HG02840 (cell line): ENCODE data around the gene HES4.
"Not testable (repeated sequence)": the region's sequence is repeated elsewhere in the genome, so short reads cannot be mapped to it uniquely, and the experiment has no call there.

Experiments
- ATAC-seq: cut with Tn5 transposase; IDR thresholded peaks from one replicate; pipeline ENCODE4 v1.9.1; 2021; ENCODE audit warnings: mild to moderate bottlenecking, moderate library complexity, moderate number of reproducible peaks; ENCODE audit not compliant: unreplicated experiment, low FRiP score

Gene HES4

DNA sequence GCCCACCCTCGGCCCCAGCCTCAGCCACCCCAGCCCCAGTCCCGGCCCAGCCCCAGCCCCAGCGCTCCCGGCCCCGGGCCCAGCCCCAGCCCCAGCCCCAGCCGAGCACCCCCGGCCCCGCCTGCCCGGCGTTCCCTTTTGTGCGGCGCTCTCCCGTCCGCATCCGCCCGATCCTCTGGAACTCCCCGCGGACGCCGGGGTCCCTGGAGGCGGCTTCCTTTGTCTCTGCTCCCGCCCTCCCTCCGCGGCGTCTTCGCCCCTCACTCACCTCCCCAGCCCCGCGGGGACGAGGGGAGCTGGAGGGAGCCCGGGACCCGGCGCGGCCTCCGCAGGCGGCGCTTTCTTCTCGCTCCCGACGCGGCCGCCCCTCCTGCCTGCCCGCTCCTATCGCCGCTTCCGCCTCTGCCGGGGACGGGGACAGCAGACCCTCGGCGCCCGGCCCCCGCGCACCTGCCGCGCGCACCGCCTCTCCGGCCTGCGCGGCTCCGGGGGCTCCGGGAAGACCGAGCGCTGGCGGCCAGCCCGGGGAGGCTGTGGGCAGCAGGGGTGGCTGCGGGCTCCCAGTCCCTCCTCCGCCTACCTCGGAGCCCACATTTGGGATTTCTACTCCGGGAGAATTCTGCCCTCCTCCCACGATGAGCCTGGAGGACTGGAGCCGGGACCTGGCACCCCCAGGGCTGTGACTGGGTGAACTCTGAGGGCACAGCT, 34.0 kb upstream of the HES4 start:
- no peak for ATAC-seq

DNA sequence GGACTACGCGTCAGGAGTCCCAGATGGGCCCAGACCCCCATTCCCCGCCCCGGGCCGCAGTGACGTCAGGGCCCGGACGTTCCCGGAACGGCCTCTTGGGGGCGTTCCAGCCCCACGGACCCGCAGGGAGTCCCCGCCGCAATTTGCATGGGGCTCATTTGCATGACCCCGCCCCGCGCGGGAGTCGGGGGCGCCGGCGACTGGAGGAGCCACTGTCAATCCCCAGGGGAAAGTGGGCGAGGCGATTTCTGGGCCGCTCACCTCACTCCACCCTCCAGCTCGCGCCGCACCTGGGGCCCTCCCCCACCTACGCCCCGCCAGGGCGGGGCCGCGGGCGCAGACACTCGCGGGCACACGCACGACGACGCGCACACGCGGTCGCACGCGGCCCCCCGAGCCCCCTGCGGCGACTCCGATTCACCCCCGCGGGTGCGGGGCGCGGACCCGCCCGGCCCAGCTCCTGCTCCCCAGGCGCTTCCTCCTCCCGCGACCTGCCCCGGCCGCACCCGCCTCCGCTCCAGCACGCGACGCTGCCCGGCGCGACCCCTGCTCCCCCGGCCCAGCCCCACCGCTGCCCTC, 33.2 kb upstream of the HES4 start:
- peak; percentile 81 for ATAC-seq

DNA sequence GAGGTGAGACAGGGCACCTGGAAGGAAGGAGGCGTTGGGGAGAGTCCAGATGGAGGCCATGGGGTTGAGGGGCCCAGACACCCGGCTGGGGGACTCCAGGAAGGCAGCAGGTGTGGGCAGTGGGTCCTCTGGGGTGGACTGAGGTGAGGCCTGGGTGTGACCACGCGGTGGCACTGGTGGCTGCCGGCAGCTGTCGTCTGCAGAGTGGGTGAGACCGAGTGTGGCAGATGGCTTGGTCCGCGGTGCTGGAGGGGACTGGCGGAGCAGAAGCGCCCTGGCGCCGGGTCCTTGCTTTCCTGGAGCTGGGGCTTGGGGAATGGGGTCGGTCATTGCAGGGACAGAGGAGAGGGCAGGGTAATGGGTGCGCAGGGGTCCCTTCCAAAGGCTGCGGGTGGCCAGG, 32.5 kb upstream of the HES4 start:
- no peak for ATAC-seq

DNA sequence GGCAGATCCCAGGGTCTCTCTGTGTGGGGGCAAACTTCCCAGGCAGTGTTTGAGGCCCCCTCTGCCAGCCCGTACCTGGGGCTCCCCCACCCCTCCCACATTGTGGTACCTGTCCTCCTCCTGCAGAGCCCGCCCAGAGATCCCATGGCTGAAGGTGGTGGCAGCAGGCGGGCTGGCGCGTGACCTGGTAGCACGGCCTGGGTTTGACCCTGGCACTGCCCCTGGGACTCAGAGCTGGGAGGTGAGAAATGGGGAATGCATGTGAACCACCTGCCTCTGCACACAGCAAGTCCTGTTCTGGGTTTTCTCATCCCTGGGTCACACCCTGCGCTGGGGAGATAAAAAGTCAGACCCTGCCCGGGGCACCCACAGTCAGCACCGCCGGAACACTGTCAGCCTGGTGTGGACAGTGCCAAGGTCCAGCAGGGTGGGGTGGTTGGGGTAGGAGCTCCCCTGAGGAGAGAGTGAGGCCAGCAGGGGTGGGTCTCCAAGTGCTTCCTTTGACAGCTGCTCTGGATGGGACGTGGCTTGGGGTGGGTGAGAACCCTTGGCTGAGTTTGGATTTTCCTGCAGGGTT, 31.9 kb upstream of the HES4 start:
- no peak for ATAC-seq

DNA sequence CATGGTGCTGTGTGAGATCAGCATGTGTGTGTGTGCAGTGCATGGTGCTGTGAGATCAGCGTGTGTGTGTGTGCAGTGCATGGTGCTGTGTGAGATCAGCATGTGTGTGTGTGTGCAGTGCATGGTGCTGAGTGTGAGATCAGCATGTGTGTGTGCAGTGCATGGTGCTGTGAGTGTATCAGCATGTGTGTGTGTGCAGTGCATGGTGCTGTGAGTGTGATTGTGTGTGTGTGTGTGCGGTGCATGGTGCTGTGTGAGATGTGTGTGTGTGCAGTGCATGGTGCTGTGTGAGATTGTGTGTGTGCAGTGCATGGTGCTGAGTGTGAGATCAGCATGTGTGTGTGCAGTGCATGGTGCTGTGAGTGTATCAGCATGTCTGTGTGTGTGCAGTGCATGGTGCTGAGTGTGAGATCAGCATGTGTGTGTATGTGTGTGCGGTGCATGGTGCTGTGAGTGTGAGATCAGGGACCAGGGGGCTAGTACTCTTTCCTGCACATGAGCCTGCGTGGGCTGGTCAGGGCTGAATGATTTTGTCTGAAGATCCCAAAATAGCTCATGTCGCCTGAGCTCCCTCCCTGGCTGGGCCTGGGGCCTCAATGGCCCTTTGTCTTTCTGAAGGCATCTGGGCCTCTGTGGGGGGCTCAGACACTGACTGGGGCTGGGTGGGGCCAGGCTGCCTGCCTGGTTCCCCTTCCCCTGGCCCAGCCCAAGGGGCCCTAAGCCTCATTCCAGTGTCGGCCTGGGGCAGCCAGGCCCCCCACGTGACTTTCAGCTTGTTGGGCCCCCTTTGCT, 31.2 kb upstream of the HES4 start:
- ATAC-seq = not testable (repeated sequence)

DNA sequence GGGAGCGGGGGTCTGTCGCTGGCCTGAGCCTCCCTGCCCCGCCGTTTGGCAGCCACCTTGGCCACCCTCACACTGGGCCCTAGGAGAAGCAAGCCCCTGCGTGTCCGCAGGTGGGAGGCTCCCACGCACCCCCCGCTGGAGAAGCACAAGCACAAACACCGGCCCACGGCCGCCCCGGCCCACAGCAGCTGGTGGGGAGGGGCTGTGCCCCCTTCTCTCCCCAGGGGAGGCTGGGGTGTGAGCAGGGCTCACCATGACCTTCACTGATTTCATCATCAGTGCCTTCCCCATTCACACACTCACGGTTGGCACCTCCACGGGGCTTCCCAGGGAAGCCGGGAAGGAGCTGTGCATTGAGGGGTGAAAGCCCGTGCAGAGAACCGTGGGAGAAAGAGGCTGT, 27.9 kb upstream of the HES4 start:
- no peak for ATAC-seq

DNA sequence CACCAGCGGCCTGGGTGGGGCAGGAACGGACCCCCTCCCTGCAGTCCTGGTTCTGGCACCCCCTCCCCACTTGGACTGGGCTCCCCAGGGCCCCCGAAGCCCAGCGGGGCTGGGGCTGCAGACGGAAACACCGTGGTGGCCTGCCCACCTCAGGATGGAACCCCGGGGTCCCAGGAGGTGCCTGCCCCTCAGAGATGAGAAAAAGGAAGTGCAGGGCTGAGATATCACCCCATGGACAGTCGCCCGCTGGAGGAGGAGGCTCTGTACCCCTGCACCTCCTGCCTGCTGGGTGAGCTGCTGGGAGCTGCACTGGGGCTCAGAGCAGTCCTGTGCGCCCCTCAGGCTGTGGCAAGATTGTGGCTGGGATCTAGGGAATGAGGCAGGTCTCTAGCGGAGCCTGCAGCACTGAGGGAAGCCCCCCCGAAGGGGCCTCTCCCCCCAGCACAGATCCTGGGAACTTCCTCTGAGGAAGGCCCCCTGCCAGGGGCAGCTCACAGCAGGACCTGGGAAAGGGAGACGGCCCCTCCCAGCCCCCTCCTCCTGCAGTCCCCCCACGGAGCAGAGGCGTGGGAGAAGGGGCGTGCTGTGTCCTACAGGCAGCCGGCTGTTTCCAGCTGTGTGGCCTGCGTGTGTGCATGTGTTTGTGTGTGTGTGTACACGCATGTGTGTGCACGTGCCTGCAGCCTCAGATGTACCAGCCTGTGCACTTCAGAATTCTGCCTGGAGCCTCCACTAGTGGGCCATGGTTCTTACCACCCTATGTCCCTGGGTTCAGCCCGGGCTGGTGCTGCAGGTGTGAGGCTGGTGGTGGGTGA, 26.9 kb upstream of the HES4 start:
- ATAC-seq = no peak

DNA sequence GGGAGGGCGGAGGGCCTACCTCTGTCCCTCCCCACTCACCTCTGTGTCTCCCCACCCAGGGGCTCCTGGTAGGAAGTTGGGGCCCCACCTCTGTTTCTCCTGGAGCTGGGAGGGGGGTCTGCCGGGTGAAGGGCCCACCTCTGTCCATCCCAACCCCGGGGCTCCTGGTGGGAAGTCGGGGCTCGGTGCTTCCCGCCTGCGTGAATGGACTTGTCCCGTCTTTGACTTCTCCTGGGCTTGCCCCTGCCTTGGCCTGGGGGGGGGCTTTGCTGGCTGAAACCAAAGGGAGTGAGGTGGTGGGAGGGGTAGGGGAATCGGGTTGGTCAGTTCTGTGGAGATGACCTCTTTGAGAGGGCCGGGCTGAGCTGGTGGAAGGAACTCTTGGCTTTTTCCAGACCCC, 25.8 kb upstream of the HES4 start:
- no peak for ATAC-seq

DNA sequence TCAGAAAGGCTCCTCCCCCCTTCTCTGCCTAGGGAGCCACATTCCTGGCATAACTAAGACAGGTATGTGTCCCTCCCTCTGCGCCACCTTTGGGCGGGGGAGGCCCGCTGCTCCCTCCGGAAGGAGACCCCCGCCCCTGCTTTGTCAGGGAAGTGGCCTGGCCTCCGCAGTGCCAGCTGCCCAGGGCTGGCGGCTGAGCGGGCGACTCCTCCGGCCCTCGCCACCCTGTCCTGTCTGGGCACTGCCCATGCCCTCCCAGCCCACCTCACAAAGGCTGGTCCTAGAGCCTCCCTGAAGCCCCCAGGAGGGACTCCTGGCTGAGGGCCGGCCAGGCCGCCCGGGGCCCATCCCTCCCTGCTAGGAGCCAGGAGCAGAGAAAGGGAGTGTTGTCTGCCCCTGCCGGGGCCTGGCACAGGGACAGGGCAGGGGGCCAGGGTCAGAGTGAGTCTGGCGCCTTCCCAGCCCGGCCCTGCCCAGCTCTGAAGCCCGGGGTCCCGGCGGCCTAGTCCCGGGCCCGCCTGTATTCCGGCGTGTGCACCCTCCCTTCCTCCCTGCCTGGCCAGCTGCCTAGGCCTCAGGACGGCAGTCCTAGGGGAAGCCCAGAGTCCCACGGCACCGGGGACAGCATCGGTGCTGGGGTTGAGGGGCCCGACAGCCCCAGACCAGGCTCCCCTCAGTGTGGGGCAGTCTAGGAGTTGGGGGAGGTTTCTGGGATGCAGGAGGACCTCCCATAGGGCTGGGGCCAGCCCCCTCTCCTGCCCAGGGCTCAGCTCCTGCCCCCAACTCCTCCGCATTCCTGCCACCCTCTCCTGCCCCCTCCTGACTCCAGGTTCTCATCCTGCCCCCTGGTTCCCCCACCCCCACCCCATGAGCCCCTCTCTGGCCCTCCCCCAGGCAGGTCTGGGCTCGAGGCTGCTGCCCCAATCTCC, 25.1 kb upstream of the HES4 start:
- no peak for ATAC-seq

DNA sequence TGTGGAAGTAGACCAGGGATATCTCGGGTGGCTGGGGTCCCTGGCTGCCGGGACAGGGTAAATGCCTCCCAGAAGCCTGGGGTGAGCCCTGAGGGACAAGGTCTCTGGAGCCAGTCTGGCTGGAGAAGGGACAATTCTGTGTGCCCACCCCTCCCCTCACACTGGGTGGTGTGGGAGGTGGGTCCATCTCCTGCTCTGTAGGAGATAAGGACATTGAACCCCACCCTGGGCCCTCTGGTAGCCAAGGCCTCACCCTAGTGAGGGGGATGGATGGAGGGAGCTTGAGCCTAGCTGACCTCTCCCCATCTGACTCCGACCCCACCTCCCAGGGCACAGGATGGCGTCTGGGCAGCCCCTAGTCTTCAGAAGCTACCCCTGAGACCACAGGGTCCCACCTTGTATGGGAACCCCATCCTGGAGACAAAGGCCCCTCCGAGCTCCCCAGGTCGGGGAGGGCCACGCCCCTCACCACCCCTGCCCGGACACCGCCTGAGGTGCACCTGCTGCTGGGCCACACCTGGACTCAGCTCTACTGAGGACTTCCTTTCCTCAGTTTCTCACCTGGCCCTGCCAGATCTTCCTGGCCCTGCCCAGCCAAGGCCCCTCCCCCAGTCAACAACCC, 24.4 kb upstream of the HES4 start:
- ATAC-seq = no peak

DNA sequence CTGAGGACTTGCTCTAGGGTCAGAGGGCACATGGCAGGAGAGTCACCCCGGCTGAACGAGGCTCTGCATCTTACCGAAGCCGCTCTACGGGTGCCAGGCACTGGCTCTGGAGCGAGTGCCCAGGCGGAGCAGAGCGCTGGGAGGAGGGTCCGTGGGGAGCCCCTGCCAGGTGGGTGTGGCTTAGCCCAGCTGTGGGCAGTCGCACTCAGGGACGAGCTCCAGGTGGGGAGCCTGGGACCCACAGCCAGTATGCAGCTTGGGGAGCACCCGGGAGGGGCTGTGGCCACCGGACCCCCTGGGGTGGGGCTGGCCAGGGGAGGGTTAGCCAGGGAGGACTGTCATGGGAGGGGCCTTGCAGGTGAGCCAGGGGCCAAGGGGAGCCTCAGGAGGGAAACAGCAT, 23.8 kb upstream of the HES4 start:
- no peak for ATAC-seq

DNA sequence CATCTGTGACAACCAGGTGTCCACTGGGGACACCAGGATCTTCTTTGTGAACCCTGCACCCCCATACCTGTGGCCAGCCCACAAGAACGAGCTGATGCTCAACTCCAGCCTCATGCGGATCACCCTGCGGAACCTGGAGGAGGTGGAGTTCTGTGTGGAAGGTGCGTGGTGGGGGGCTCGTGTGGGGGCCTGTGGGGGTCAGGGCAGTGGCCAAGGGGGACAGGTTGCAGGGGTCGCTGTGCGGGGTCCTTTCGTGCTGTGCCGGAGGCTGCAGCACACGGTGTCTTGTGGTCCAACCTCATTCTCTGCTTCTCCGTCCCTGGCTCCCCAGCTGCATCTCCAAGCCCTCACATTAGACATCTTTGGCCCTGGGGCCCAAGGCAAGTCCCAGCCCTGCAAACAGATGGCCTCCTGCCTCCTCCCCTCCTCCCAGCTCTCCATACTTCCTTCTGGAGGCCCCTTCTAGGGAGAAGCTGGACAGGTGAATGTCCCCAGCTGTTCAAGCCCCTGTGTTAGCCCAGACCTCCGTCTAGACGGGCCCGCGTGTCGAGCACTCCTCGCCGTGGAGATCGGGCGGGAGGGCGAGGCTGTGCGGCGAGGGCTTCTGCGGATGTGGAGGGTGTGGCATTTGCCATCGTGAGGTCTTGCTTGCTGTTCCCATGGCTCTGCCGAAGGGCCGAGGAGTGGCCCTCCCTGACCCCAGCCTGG, 22.6 kb upstream of the HES4 start:
- ATAC-seq = no peak

DNA sequence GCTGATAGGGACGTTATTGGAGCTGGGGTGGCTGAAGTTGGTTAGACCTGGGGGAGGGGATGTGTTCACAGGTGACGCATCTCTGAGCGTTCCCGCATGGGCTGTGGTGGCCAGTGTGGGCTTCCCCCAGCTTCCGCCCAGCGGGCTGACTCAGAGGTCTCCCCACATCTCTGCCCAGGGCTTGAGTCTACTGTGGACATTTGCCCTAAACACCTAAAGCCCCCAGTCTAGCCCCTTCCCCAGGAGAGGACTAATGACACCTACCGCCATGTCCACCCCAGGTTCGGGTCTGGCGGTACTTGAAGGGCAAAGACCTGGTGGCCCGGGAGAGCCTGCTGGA, 22.0 kb upstream of the HES4 start:
- no peak for ATAC-seq

DNA sequence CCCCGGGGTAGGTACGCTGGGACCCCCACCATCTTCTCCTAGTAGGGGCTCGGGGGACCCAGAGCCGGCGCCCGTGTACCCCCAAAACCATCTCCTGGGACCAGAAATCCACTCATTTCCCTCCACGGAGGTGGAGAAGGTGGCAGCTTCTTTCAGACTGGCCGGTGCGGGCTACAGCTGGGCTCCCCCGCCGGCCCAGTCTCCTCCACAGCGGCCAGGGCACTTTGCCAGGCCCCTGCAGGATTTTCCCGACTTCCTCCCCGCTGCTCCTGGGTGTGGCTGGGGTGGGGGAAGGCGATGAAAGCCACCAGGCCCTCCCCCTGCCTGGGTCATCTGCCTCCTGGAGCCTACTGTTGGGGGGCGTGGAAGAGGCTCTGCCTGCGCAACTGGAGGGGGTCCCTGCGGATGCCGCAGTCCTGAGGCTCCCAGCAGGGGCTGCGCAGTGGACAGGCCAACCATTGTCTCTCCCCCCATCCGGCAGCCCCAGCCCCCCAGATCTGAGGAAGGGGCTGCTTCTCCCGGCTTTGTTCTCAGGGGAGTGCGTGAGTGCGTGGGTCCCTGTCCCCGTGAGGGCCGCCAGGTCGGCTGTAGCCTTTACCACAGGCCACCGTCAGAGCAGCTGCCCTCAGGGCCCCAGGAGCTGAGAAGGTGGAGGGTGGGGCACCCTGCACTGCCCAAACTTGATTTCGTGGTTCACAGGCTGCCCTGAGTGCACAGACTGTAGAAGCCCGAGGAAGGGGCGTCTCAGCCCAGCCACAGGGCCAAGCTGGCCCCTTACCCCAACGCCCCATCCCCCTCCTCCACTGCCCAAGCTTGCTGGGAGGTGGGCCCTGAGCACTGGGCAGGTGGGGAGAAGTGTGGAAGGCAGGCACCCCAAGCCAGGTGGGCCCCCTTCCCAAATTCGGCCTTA, 21.4 kb upstream of the HES4 start:
- ATAC-seq = no peak

DNA sequence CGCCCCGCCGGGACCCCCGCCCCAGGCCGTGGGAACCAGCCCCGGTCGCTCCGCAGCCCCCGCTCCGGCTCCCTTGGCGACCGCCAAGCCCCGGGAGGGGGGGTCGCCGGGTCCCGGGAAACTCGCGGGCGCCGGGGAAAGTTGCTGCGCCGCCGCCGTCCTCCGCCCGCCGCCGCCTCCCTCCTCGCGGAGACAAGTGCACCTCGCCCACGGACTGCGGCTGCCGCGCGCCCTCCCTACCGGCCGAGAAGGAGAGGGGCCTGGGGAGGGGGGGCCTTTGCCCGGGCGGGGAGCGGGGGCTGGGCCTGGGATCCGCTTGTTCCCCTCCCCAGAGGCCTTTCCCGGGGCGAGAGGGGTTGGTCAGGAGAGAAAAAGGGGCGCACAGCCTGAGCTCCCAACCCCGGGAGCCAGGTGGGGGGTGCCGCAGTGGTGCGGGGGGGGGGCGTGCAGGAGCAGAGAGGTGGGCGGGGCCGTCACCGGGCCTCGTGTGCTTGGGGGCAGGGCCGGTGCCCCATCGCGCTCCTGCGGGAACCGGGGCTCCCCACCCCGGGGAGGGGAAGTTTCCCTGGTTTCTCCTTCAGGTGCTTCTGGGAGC, 20.6 kb upstream of the HES4 start:
- peak; percentile 18 for ATAC-seq

DNA sequence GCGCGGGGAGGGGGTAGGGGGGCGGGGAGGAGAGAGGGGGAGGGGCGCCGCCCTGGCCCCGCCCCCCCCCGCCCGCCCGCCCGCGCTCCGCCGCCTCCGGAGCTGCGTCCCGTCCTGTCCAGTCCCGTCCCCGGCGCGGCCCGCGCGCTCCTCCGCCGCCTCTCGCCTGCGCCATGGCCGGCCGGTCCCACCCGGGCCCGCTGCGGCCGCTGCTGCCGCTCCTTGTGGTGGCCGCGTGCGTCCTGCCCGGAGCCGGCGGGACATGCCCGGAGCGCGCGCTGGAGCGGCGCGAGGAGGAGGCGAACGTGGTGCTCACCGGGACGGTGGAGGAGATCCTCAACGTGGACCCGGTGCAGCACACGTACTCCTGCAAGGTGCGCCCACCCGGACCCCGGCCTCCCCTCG, 20.1 kb upstream of the HES4 start, which contains the start of gene AGRN:
AGRN (plus strand) TSS at position 121 of the 405 bp plus-strand sequence; CDS start at position 174, 53 bp downstream.
- ATAC-seq = peak; percentile 24
